ENCODE results near the gene GNG12. TPM values are rescaled to one million over a fixed set of nuclear protein-coding genes. Genes with fewer than 3 reads are reported as not detected.
A peak's percentile ranks its signal among the peaks of the same experiment; 100 is the strongest.

Gene GNG12
- total and polyA plus RNA-seq, 9 of the 15 experiments (the other 6 are each of a cell fraction or from before 2014, with no cell fraction given), result 2.6 to 6.0 (median 4.1) TPM

DNA sequence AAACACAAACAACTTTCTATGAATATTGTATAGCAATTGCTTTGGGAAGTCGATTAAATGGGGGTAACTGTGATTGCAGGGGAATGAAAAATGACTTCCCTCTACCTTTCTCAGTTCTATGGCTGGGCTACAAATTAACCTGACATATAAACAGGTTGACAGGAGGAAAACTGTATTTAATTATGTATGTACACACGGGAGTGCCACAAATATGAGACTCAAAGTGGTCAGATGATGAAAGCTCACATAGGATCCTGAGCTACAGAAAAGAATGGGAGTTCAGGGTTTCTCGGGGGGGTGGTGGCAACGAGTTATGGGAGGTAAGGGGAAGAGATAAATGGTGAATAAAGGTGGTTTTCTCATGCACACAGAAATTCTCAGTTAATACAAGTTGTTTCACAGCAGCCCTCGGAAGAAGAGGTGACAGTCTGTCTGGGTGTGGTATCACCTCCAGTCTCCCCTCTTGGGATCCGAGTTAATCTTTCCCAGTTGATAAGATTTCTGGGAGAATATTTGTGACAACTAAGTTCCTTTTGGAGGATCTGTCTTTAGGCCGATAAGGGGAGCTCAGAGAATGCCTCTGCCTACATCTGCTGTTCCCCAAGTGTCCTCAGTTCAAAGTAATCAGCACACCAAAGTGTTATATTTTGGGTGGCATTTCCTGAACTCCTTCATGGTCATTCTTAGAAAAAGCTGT is 122.0 kb downstream of the GNG12 start:
- 2% methylated on average over 7 of the region's 7 CpGs for WGBS (ENCODE audit: insufficient coverage, low coverage, missing lambda C conversion rate)
- peak; percentile 83 for FAIRE-seq
- TF ChIP-seq POLR2A (conservative IDR thresholded peaks at IDR 0.05), result no peak
- no peak for TF ChIP-seq CBX1 (IDR thresholded peaks at IDR 0.05; ENCODE audit: low read depth)
- no peak for TF ChIP-seq HMGN3 (IDR thresholded peaks at IDR 0.05; ENCODE audit: borderline replicate concordance, extremely low read depth, insufficient read length, low read depth, low read length)
- TF ChIP-seq ZNF668 (CRISPR knock-in tag; IDR thresholded peaks at IDR 0.05), result no peak
- TF ChIP-seq TEAD4 (IDR thresholded peaks at IDR 0.05; ENCODE audit: low read length), result peak; percentile 52; the same call in 1 of the 2 replicates
- TF ChIP-seq TEAD4 (CRISPR knock-in tag; IDR thresholded peaks at IDR 0.05; ENCODE audit: borderline replicate concordance), result no peak
- no peak for TF ChIP-seq EGR1 (conservative IDR thresholded peaks at IDR 0.05)
- TF ChIP-seq ELF2 (CRISPR knock-in tag; IDR thresholded peaks at IDR 0.05), result no peak
- TF ChIP-seq, protein P1, sequence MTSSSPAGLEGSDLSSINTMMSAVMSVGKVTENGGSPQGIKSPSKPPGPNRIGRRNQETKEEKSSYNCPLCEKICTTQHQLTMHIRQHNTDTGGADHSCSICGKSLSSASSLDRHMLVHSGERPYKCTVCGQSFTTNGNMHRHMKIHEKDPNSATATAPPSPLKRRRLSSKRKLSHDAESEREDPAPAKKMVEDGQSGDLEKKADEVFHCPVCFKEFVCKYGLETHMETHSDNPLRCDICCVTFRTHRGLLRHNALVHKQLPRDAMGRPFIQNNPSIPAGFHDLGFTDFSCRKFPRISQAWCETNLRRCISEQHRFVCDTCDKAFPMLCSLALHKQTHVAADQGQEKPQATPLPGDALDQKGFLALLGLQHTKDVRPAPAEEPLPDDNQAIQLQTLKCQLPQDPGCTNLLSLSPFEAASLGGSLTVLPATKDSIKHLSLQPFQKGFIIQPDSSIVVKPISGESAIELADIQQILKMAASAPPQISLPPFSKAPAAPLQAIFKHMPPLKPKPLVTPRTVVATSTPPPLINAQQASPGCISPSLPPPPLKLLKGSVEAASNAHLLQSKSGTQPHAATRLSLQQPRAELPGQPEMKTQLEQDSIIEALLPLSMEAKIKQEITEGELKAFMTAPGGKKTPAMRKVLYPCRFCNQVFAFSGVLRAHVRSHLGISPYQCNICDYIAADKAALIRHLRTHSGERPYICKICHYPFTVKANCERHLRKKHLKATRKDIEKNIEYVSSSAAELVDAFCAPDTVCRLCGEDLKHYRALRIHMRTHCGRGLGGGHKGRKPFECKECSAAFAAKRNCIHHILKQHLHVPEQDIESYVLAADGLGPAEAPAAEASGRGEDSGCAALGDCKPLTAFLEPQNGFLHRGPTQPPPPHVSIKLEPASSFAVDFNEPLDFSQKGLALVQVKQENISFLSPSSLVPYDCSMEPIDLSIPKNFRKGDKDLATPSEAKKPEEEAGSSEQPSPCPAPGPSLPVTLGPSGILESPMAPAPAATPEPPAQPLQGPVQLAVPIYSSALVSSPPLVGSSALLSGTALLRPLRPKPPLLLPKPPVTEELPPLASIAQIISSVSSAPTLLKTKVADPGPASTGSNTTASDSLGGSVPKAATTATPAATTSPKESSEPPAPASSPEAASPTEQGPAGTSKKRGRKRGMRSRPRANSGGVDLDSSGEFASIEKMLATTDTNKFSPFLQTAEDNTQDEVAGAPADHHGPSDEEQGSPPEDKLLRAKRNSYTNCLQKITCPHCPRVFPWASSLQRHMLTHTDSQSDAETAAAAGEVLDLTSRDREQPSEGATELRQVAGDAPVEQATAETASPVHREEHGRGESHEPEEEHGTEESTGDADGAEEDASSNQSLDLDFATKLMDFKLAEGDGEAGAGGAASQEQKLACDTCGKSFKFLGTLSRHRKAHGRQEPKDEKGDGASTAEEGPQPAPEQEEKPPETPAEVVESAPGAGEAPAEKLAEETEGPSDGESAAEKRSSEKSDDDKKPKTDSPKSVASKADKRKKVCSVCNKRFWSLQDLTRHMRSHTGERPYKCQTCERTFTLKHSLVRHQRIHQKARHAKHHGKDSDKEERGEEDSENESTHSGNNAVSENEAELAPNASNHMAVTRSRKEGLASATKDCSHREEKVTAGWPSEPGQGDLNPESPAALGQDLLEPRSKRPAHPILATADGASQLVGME (CRISPR knock-in tag; IDR thresholded peaks at IDR 0.05), result no peak
- no peak for TF ChIP-seq POLR2AphosphoS5 (IDR thresholded peaks at IDR 0.05; ENCODE audit: control insufficient read depth, insufficient read depth, low read depth, low read length)
- no peak for TF ChIP-seq FIP1L1 (IDR thresholded peaks at IDR 0.05; ENCODE audit: low read depth, low read length, poor library complexity, severe bottlenecking)
- peak in 1 of 3 experiments; percentile 3 for TF ChIP-seq YY1 (IDR thresholded peaks at IDR 0.05; ENCODE audit: borderline replicate concordance in 1 of 3, control insufficient read depth in 1 of 3, extremely low read depth in 1 of 3, insufficient read depth in 3 of 3, insufficient read length in 1 of 3, insufficient replicate concordance in 2 of 3, low read depth in 1 of 3, low read length in 2 of 3)
- TF ChIP-seq KDM1A (IDR thresholded peaks at IDR 0.05), result peak in 1 of 2 experiments; percentile 50; a peak in 2 of 4 replicates
- no peak for TF ChIP-seq SRSF7 (optimal IDR thresholded peaks at IDR 0.05; ENCODE audit: low read depth, low read length)
- TF ChIP-seq ZNF79 (CRISPR knock-in tag; IDR thresholded peaks at IDR 0.05; ENCODE audit: low read depth), result no peak
- no peak for TF ChIP-seq ZNF445 (CRISPR knock-in tag; IDR thresholded peaks at IDR 0.05; ENCODE audit: low read depth)
- no peak for TF ChIP-seq ZNF431 (CRISPR knock-in tag; IDR thresholded peaks at IDR 0.05)

More for the DNA sequence above, 122.0 kb downstream of the GNG12 start:
- Histone ChIP-seq H3K4me2 (ENCODE audit: insufficient read depth, low read length) (peak overlapping the region; percentile 60), H3K27ac (ENCODE audit: extremely low read depth, low read depth, low read length) (peak overlapping the region; percentile 75), H2AFZ (ENCODE audit: low read depth, low read length) (peak overlapping the region; percentile 72), H3K4me1 (replicated peaks in 1 of 2; ENCODE audit: control insufficient read depth in 2 of 2, insufficient read depth in 2 of 2, low read length in 2 of 2) (peaks cover 31 to 64% of the 10 kb centered on the region in 2 experiments), H3K9me3 (replicated peaks; ENCODE audit: control insufficient read depth, insufficient read depth, low read depth, low read length) (no peaks in the 10 kb centered on the region), H3K79me2 (ENCODE audit: control insufficient read depth, insufficient read depth, low read length) (no peaks in the 10 kb centered on the region), H3K36me3 (ENCODE audit: control insufficient read depth, insufficient read depth, low read length) (no peaks in the 10 kb centered on the region), H3K27me3 (ENCODE audit: control insufficient read depth in 2 of 2, insufficient read depth in 2 of 2, low read length in 2 of 2) (no peaks in the 10 kb centered on the region), H3K9ac (ENCODE audit: insufficient read depth in 1 of 2, low read depth in 2 of 2, low read length in 2 of 2) (peak overlapping the region; percentile 20 to 57; a peak in 3 of 4 replicates), H3K9me1 (ENCODE audit: control insufficient read depth, insufficient read depth, low read length) (no peaks in the 10 kb centered on the region), H4K20me1 (replicated peaks; ENCODE audit: control insufficient read depth, insufficient read depth, low read length) (no peaks in the 10 kb centered on the region), H3K4me3 (no peak overlapping the region)
- CTCF ChIA-PET (ENCODE audit: low intra/inter-chr PET ratio), result no interaction called here
- peak; percentile 58 to 81 (median 66) for DNase-seq (ENCODE audit: extremely low read depth in 1 of 4, low spot score in 3 of 4)
- in situ Hi-C loops (cut with MboI) (no loop called here), intact Hi-C loops (cut with micrococcal nuclease) (loop anchor here (1.0 to 2.0 kb wide), 3 partner anchors 23 to 37 kb away; no protein-coding TSS in a partner anchor)
- no TSS peak for BruUV-seq (replicated peaks)
- peak; percentile 62 for ATAC-seq
- POLR2A ChIA-PET, result interaction anchor here (0.9 to 2.3 kb wide), 10 partner anchors 9 to 26 kb away, joined by 3 to 8 read pairs (median 6); partner anchors contain the start of gene GADD45A

All from K562 (cell line).